Esophagus squamous epithelium (tissue), 5 donors: ENCODE measurements around the gene KCNG2. TPM values are rescaled to one million over a fixed set of nuclear protein-coding genes. Genes with fewer than 3 reads are reported as not detected.

Source experiments
- DNase-seq: peaks from one replicate; lab custom pipeline; 2025; lab: John Stamatoyannopoulos, UW
- H3K27ac ChIP-seq, 4 donors: fragments of 200-600 bp; sonication (generic); one replicate each; pipeline ENCODE4 v1.5.1; 2016 to 2019; ENCODE audit warnings: mild to moderate bottlenecking in 1 of 4
- H3K27me3 ChIP-seq, 4 donors: fragments of 200-600 bp; sonication (generic); 1 replicate in 3 of 4; 2 replicates in 1 of 4; pipeline versions ENCODE4 v1.5.1 to v1.6.0; 2017 to 2021; ENCODE audit warnings: antibody characterized with exemption in 1 of 4
- H3K36me3 ChIP-seq, 3 donors: fragments of 200-600 bp; sonication (generic); one replicate each; pipeline ENCODE4 v1.5.1; 2016 to 2019
- H3K4me1 ChIP-seq, 3 donors: fragments of 200-600 bp; sonication (generic); one replicate each; pipeline ENCODE4 v1.5.1; 2017 to 2019
- H3K4me3 ChIP-seq, 4 donors: fragments of 200-600 bp; sonication (generic); 1 replicate in 3 of 4; 2 replicates in 1 of 4; pipeline ENCODE4 v1.5.1; 2016 to 2019; ENCODE audit warnings: mild to moderate bottlenecking in 2 of 4, moderate library complexity in 1 of 4
- H3K9me3 ChIP-seq, 3 donors: fragments of 200-600 bp; sonication (generic); one replicate each; pipeline ENCODE4 v1.5.1; 2016 to 2019
- CTCF ChIP-seq, 6 experiments: fragments of 450-650 bp in 4 of 6; fragments of 200-600 bp in 2 of 6; sonication (generic) in 2 of 6; IDR thresholded peaks; one replicate each; pipeline ENCODE4 v1.5.1; 2016 to 2019; ENCODE audit warnings: antibody characterized with exemption in 6 of 6, mild to moderate bottlenecking in 4 of 6, moderate library complexity in 4 of 6
- POLR2A ChIP-seq, 4 donors: fragments of 450-650 bp; IDR thresholded peaks; one replicate each; pipeline ENCODE4 v1.6.1; 2017; ENCODE audit warnings: antibody characterized with exemption in 4 of 4, mild to moderate bottlenecking in 4 of 4, moderate library complexity in 3 of 4
- WGBS, 2 donors: methylation state at CpG; one replicate each; pipeline ENCODE4 v1.1.5; 2018; 5-methylcytosine and 5-hydroxymethylcytosine counted together
- intact Hi-C: fragments of 100-400 bp; cut with DNase I; formaldehyde crosslinking; loops from one replicate; pipeline ENCODE4 v1.15.0; 2022
- total RNA-seq, 4 donors: library from RNA; depleted of rRNA; stranded (reverse); fragments of >200 nt; gene quantifications; one replicate each; pipeline ENCODE4 v1.1.0, GENCODE V29; 2016
- donor health status: DM: yes; HTN: yes; CAD: no.

The KCNG2 gene
- total RNA-seq, 4 donors from 2014 or later = 0.19 TPM; not detected in 3

- TF ChIP-seq POLR2A (IDR thresholded peaks at IDR 0.05) (no peak), CTCF (IDR thresholded peaks at IDR 0.05) (no peak)
Measured at GRCh38 chr18:79776674-79777073, 21.1 kb upstream of the KCNG2 start.

DNA sequence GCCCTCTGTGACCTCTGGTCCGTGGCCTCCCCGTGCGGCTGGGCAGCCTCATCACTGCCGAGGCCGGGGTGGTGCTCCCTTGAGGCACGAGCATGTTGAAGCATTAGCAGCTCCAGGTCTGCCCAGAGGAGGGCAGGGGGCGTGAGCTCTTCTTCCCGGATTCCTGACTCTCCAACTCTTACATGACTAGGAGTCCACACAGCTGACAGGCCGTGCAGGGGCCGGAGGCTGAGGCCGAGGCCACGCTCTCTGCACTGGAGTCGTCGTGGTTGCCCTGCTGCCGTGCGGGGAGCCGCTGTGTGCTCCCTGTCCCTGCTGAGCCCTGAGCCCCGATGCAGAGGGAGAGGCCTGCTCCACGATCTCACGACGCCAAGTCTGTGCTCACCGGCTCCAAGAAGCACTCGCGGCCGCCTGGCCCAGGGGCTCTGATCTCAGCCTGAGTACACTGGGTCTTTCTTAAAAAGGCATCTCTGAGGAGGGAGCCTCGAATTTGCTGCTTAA, 19.4 kb upstream of the KCNG2 start:
- intact Hi-C loops = no loop called here
- WGBS, 2 donors = 0 to 31% methylated on average over 1 to 4 of the region's 26 CpGs
- DNase-seq = no peak
- Histone ChIP-seq H3K4me1 (no peaks in the 10 kb centered on the region), H3K27me3 (peaks cover 0 to 68% (median 0%) of the 10 kb centered on the region in 4 donors), H3K9me3 (no peaks in the 10 kb centered on the region), H3K4me3 (no peak overlapping the region), H3K36me3 (no peaks in the 10 kb centered on the region), H3K27ac (no peak overlapping the region)
- no peak for TF ChIP-seq CTCF (IDR thresholded peaks at IDR 0.05)
- TF ChIP-seq POLR2A (IDR thresholded peaks at IDR 0.05) = no peak

More at GRCh38 chr18:79776674-79777073, 21.1 kb upstream of the KCNG2 start:
- 64 to 82% methylated on average over 2 of the region's 2 CpGs for WGBS, 2 donors
- no peaks in the 10 kb centered on the region for H3K9me3 ChIP-seq
- H3K27ac ChIP-seq = no peak overlapping the region
- no peak overlapping the region for H3K4me3 ChIP-seq
- no peak for DNase-seq
- no peaks in the 10 kb centered on the region for H3K4me1 ChIP-seq
- H3K27me3 ChIP-seq = peaks cover 0 to 73% (median 0%) of the 10 kb centered on the region in 4 donors
- no peaks in the 10 kb centered on the region for H3K36me3 ChIP-seq
- intact Hi-C loops = no loop called here

GRCh38 chr18:79779021-79779699, 18.6 kb upstream of the KCNG2 start:
- no peaks in the 10 kb centered on the region for H3K9me3 ChIP-seq
- H3K4me1 ChIP-seq = no peaks in the 10 kb centered on the region
- no peak overlapping the region for H3K27ac ChIP-seq
- peaks cover 0 to 70% (median 2%) of the 10 kb centered on the region in 4 donors for H3K27me3 ChIP-seq
- 67 to 74% methylated on average over 11 to 18 of the region's 29 CpGs for WGBS, 2 donors
- TF ChIP-seq CTCF (IDR thresholded peaks at IDR 0.05) (no peak), POLR2A (IDR thresholded peaks at IDR 0.05) (no peak)
- no peaks in the 10 kb centered on the region for H3K36me3 ChIP-seq
- no peak for DNase-seq
- no peak overlapping the region for H3K4me3 ChIP-seq
- intact Hi-C loops = no loop called here

GRCh38 chr18:79779700-79780190, 18.0 kb upstream of the KCNG2 start:
- Histone ChIP-seq H3K36me3 (no peaks in the 10 kb centered on the region), H3K4me3 (no peak overlapping the region), H3K27me3 (peaks cover 0 to 70% (median 2%) of the 10 kb centered on the region in 4 donors), H3K4me1 (no peaks in the 10 kb centered on the region), H3K9me3 (no peaks in the 10 kb centered on the region), H3K27ac (no peak overlapping the region)
- intact Hi-C loops = no loop called here
- no peak for DNase-seq
- WGBS, 2 donors = 81 to 84% methylated on average over 6 to 17 of the region's 18 CpGs
- TF ChIP-seq POLR2A (IDR thresholded peaks at IDR 0.05) (no peak), CTCF (IDR thresholded peaks at IDR 0.05) (no peak)

DNA sequence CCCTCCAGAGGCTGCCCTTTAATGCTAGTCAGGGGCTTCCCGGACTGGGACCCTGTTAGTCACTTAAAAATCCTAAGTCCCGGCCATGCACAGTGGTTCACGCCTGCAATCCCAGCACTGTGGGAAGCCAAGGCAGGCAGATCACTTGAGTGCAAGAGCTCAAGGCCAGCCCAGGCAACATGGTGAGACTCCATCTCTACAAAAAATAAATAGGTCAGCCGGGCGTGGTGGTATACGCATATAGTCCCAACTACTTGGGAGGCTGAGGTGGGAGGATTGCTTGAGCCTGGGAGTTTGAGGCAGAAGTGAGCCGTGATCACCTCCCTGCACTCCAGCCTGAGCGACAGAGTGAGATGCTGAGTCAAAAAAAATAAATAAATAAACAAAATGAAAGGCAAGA, 17.2 kb upstream of the KCNG2 start:
- Histone ChIP-seq H3K36me3 (no peaks in the 10 kb centered on the region), H3K27me3 (peaks cover 0 to 70% (median 2%) of the 10 kb centered on the region in 4 donors), H3K4me1 (no peaks in the 10 kb centered on the region), H3K9me3 (no peaks in the 10 kb centered on the region), H3K4me3 (no peak overlapping the region), H3K27ac (no peak overlapping the region)
- no peak for DNase-seq
- WGBS, 2 donors = 85 to 89% methylated on average over 3 to 5 of the region's 8 CpGs
- no peak for TF ChIP-seq POLR2A (IDR thresholded peaks at IDR 0.05)
- TF ChIP-seq CTCF (IDR thresholded peaks at IDR 0.05) = no peak
- intact Hi-C loops = no loop called here
